Mucosa of rectum (tissue), 2 donors: Measurements from ENCODE around the gene COPS3.

Source experiments
- H3K27ac ChIP-seq, 2 donors: one replicate each; pipeline ENCODE4 v1.7.0; 2013; ENCODE audit warnings: inconsistent platforms in 2 of 2, low read depth in 2 of 2, low read length in 2 of 2
- H3K27me3 ChIP-seq, 2 donors: one replicate each; pipeline ENCODE4 v1.7.0; 2013; ENCODE audit warnings: low read length in 2 of 2; ENCODE audit not compliant: control insufficient read depth in 2 of 2, insufficient read depth in 2 of 2
- H3K36me3 ChIP-seq, 2 donors: one replicate each; pipeline ENCODE4 v1.7.0; 2013; ENCODE audit warnings: low read length in 2 of 2; ENCODE audit not compliant: control insufficient read depth in 2 of 2, insufficient read depth in 2 of 2
- H3K4me1 ChIP-seq, 2 donors: one replicate each; pipeline ENCODE4 v1.7.0; 2013; ENCODE audit warnings: low read length in 2 of 2, mild to moderate bottlenecking in 1 of 2; ENCODE audit not compliant: control insufficient read depth in 2 of 2, insufficient read depth in 2 of 2
- H3K4me3 ChIP-seq, 2 donors: one replicate each; pipeline ENCODE4 v1.7.0; 2013; ENCODE audit warnings: low read length in 2 of 2
- H3K9ac ChIP-seq, 2 donors: one replicate each; pipeline ENCODE4 v1.7.0; 2013; ENCODE audit warnings: low read length in 2 of 2, low read depth in 1 of 2, mild to moderate bottlenecking in 1 of 2
- H3K9me3 ChIP-seq, 2 donors: one replicate each; pipeline ENCODE4 v1.7.0; 2013; ENCODE audit warnings: low read length in 2 of 2; ENCODE audit not compliant: control insufficient read depth in 2 of 2
- donor health status: healthy.
- donor health status: Normal muscosa, but diverticular disease.

The COPS3 gene

GRCh38 chr17:17198281-17198680 lies 82.8 kb downstream of the COPS3 start:
- no peaks in the 10 kb centered on the region for H3K9me3 ChIP-seq
- no peaks in the 10 kb centered on the region for H3K27me3 ChIP-seq
- H3K4me3 ChIP-seq, result no peak overlapping the region
- peaks cover 0 to 5% of the 10 kb centered on the region in 2 donors for H3K4me1 ChIP-seq
- H3K9ac ChIP-seq, result no peak overlapping the region
- no peaks in the 10 kb centered on the region for H3K36me3 ChIP-seq
- no peak overlapping the region for H3K27ac ChIP-seq

- no peaks in the 10 kb centered on the region for H3K27me3 ChIP-seq
- H3K4me1 ChIP-seq, result peaks cover 0 to 5% of the 10 kb centered on the region in 2 donors
- no peak overlapping the region for H3K27ac ChIP-seq
- no peaks in the 10 kb centered on the region for H3K36me3 ChIP-seq
- no peaks in the 10 kb centered on the region for H3K9me3 ChIP-seq
- H3K4me3 ChIP-seq, result no peak overlapping the region
- H3K9ac ChIP-seq, result no peak overlapping the region
Observed at GRCh38 chr17:17196776-17197175, 84.3 kb downstream of the COPS3 start.
